SK-N-SH (cell line): Measurements from ENCODE around the gene NRG3.

ENCODE experiments used
- JUND ChIP-seq: IDR thresholded peaks from 2 replicates; pipeline ENCODE4 v1.4.0; 2012
- RAD21 ChIP-seq: IDR thresholded peaks from 2 replicates; pipeline ENCODE4 v1.6.1; 2012; ENCODE audit warnings: mild to moderate bottlenecking, low read length
- TF ChIP-seq, protein P1 (sequence below): fragments of 200-600 bp; sonication (generic); IDR thresholded peaks from 2 replicates; pipeline ENCODE4 v1.6.1; 2017; ENCODE audit warnings: antibody characterized with exemption, mild to moderate bottlenecking, moderate library complexity

DNA sequence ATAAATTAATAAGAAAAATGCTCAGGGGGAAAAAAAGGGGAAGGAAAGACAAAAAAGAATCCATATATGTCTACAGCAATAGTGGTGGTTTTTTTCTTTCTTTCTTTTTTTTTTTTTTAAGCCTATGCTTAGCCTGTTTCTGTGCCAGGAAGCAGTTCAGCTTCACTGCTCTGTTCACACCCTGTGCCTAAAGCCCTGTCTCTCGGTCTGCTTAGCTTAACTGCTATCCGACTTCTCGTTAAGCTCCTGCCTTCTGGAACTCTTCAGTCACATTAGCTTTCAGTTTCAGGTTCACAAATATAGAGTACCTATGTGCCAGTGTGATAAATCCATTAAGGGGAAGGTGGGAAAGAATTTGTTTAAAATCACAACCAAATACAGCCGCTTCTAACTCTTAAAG is 26.5 kb upstream of the NRG3 start:
- no peak for TF ChIP-seq RAD21
- no peak for TF ChIP-seq JUND
- TF ChIP-seq, protein P1, sequence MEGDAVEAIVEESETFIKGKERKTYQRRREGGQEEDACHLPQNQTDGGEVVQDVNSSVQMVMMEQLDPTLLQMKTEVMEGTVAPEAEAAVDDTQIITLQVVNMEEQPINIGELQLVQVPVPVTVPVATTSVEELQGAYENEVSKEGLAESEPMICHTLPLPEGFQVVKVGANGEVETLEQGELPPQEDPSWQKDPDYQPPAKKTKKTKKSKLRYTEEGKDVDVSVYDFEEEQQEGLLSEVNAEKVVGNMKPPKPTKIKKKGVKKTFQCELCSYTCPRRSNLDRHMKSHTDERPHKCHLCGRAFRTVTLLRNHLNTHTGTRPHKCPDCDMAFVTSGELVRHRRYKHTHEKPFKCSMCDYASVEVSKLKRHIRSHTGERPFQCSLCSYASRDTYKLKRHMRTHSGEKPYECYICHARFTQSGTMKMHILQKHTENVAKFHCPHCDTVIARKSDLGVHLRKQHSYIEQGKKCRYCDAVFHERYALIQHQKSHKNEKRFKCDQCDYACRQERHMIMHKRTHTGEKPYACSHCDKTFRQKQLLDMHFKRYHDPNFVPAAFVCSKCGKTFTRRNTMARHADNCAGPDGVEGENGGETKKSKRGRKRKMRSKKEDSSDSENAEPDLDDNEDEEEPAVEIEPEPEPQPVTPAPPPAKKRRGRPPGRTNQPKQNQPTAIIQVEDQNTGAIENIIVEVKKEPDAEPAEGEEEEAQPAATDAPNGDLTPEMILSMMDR = no peak
